WTC11 (cell line): ENCODE data around the gene SYK. TPM values are rescaled to one million over a fixed set of nuclear protein-coding genes. Genes with fewer than 3 reads are reported as not detected.

Experiments used
- ATAC-seq: fragments of 200-7000 bp; cut with Tn5 transposase; 2 replicates; pipeline ENCODE4 v1.10.0; 2021; ENCODE audit warnings: mild to moderate bottlenecking, moderate library complexity
- CTCF ChIA-PET: fragments of 300-600 bp; sonication (Branson Sonifier 250); formaldehyde crosslinking; loops from one replicate; lab custom pipeline; 2021; ENCODE audit warnings: antibody characterized with exemption; lab: Charles Lee
- POLR2A ChIA-PET: fragments of 350-600 bp; sonication (Branson Sonifier 250); formaldehyde crosslinking; loops from one replicate; lab custom pipeline; 2021; ENCODE audit warnings: antibody characterized with exemption; lab: Charles Lee
- DNase-seq: peaks from one replicate; pipeline ENCODE4 v3.0.0; 2021; ENCODE audit warnings: low spot score
- H3K27ac Mint-ChIP-seq: 2 replicates; pipeline ENCODE4 v1.8.0; 2021; ENCODE audit warnings: mixed read lengths
- H3K27me3 Mint-ChIP-seq: 2 replicates; pipeline ENCODE4 v1.8.0; 2021; ENCODE audit warnings: low read depth, mild to moderate bottlenecking, moderate library complexity, mixed read lengths
- H3K36me3 Mint-ChIP-seq: 2 replicates; pipeline ENCODE4 v1.8.0; 2021; ENCODE audit warnings: mixed read lengths
- H3K4me1 Mint-ChIP-seq: 2 replicates; pipeline ENCODE4 v1.8.0; 2022; ENCODE audit warnings: mixed read lengths
- H3K4me3 Mint-ChIP-seq: 2 replicates; pipeline ENCODE4 v1.8.0; 2021; ENCODE audit warnings: mild to moderate bottlenecking, moderate library complexity, mixed read lengths
- H3K9me3 Mint-ChIP-seq: 2 replicates; pipeline ENCODE4 v1.8.0; 2021; ENCODE audit warnings: mixed read lengths
- ATF1 ChIP-seq: sonication (generic); formaldehyde crosslinking; IDR thresholded peaks from 2 replicates; pipeline ENCODE4 v1.8.1; 2023; ENCODE audit warnings: mild to moderate bottlenecking, moderate library complexity, missing genetic modification reagents
- CREB1 ChIP-seq: sonication (generic); formaldehyde crosslinking; IDR thresholded peaks from 2 replicates; pipeline ENCODE4 v1.8.0; 2023; ENCODE audit warnings: mild to moderate bottlenecking, missing genetic modification reagents
- EMX1 ChIP-seq: fragments of 250-450 bp; sonication (Bioruptor Pico); IDR thresholded peaks from 2 replicates; pipeline ENCODE4 v1.8.0; 2021; ENCODE audit warnings: mild to moderate bottlenecking
- ESRRA ChIP-seq: sonication (generic); formaldehyde crosslinking; IDR thresholded peaks from 2 replicates; pipeline ENCODE4 v1.8.1; 2022; ENCODE audit warnings: mild to moderate bottlenecking, missing genetic modification reagents, borderline replicate concordance
- FOXK1 ChIP-seq: sonication (generic); formaldehyde crosslinking; IDR thresholded peaks from 2 replicates; pipeline ENCODE4 v1.8.0; 2022; ENCODE audit warnings: mild to moderate bottlenecking, moderate library complexity, missing genetic modification reagents
- GTF2I ChIP-seq: fragments of 250-450 bp; sonication (Bioruptor Pico); conservative IDR thresholded peaks from 2 replicates; pipeline ENCODE4 v1.4.0; 2021; ENCODE audit warnings: mild to moderate bottlenecking
- MAX ChIP-seq: sonication (generic); formaldehyde crosslinking; IDR thresholded peaks from 2 replicates; pipeline ENCODE4 v1.8.0; 2022; ENCODE audit warnings: mild to moderate bottlenecking, missing genetic modification reagents
- NR2C2 ChIP-seq: sonication (generic); formaldehyde crosslinking; IDR thresholded peaks from 2 replicates; pipeline ENCODE4 v1.8.0; 2022; ENCODE audit warnings: mild to moderate bottlenecking, missing genetic modification reagents
- PRRX2 ChIP-seq: fragments of 250-450 bp; sonication (Bioruptor Pico); IDR thresholded peaks from 2 replicates; pipeline ENCODE4 v1.8.0; 2021; ENCODE audit warnings: mild to moderate bottlenecking
- SMAD4 ChIP-seq: sonication (generic); formaldehyde crosslinking; IDR thresholded peaks from 2 replicates; pipeline ENCODE4 v1.8.0; 2022; ENCODE audit warnings: mild to moderate bottlenecking, missing genetic modification reagents
- SOX15 ChIP-seq: fragments of 250-450 bp; sonication (Bioruptor Pico); IDR thresholded peaks from 2 replicates; pipeline ENCODE4 v1.9.0; 2021; ENCODE audit warnings: mild to moderate bottlenecking
- TEAD4 ChIP-seq: sonication (generic); formaldehyde crosslinking; IDR thresholded peaks from 2 replicates; pipeline ENCODE4 v1.8.0; 2022; ENCODE audit warnings: mild to moderate bottlenecking, missing genetic modification reagents
- ZMAT4 ChIP-seq: fragments of 250-450 bp; sonication (Bioruptor Pico); IDR thresholded peaks from 2 replicates; pipeline ENCODE4 v1.9.0; 2021; ENCODE audit warnings: mild to moderate bottlenecking
- ZNF121 ChIP-seq: sonication (generic); formaldehyde crosslinking; IDR thresholded peaks from 2 replicates; pipeline ENCODE4 v1.8.0; 2023; ENCODE audit warnings: missing genetic modification reagents
- ZNF263 ChIP-seq: sonication (generic); formaldehyde crosslinking; IDR thresholded peaks from 2 replicates; pipeline ENCODE4 v1.8.1; 2022; ENCODE audit warnings: low read depth, mild to moderate bottlenecking, moderate library complexity, missing genetic modification reagents
- ZNF396 ChIP-seq: fragments of 250-450 bp; sonication (Bioruptor Pico); IDR thresholded peaks from 2 replicates; pipeline ENCODE4 v1.8.0; 2021; ENCODE audit warnings: mild to moderate bottlenecking, moderate library complexity, borderline replicate concordance
- total RNA-seq: library from RNA; stranded (reverse); gene quantifications from 3 replicates; pipeline ENCODE4 v1.2.3, GENCODE V29; 2021
- TF ChIP-seq, protein P1 (sequence below): sonication (generic); formaldehyde crosslinking; IDR thresholded peaks from 2 replicates; pipeline ENCODE4 v1.8.1; 2022; ENCODE audit warnings: mild to moderate bottlenecking, moderate library complexity, missing genetic modification reagents
- TF ChIP-seq, protein P2 (sequence below): fragments of 250-450 bp; sonication (Bioruptor Pico); IDR thresholded peaks from 2 replicates; pipeline ENCODE4 v1.9.0; 2021; ENCODE audit warnings: mild to moderate bottlenecking, borderline replicate concordance
- TF ChIP-seq, protein P3 (sequence below): sonication (generic); formaldehyde crosslinking; IDR thresholded peaks from 2 replicates; pipeline ENCODE4 v1.8.1; 2023; ENCODE audit warnings: mild to moderate bottlenecking, missing genetic modification reagents, moderate library complexity
- TF ChIP-seq, protein P4 (sequence below): sonication (generic); formaldehyde crosslinking; conservative IDR thresholded peaks from 2 replicates; pipeline ENCODE4 v1.8.1; 2023; ENCODE audit warnings: mild to moderate bottlenecking, low read depth, missing genetic modification reagents, moderate library complexity

The SYK gene
- total RNA-seq, 1 experiment from 2014 or later: 7.4 TPM

DNA sequence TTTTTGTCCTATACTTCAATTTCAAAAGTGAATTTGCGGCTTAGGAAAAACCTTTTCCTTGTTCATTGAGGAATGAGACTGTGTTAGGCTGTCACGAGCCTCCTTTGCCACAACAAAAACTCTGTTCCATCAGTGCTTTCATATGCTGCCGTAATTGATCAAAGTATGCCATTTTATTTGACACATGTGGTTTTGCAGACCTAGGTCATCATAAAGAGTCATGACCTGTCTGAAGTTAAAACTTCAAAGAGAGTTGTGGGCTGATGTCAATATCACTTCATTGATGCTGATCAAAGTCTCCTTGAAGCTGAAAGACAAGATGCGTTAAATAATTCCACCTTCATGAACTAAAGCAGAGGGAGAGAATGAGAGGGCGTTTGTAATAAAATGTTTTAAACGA, 55.5 kb downstream of the SYK start:
- POLR2A ChIA-PET: no interaction called here
- Mint-ChIP-seq H3K27ac (no peak overlapping the region), H3K4me1 (no peaks in the 10 kb centered on the region), H3K4me3 (no peak overlapping the region), H3K9me3 (peaks cover 3% of the 10 kb centered on the region; the same call in 1 of the 2 replicates), H3K36me3 (no peaks in the 10 kb centered on the region), H3K27me3 (no peaks in the 10 kb centered on the region)
- DNase-seq: no peak
- TF ChIP-seq CREB1 (no peak), ZNF396 (CRISPR knock-in tag) (no peak), SOX15 (CRISPR knock-in tag) (no peak), TEAD4 (CRISPR knock-in tag) (no peak), PRRX2 (no peak), GTF2I (CRISPR knock-in tag) (no peak), EMX1 (no peak), ZNF263 (CRISPR knock-in tag) (no peak), ATF1 (CRISPR knock-in tag) (no peak), FOXK1 (CRISPR knock-in tag) (no peak), SMAD4 (no peak), ZMAT4 (CRISPR knock-in tag) (no peak), MAX (CRISPR knock-in tag) (no peak), ZNF121 (CRISPR knock-in tag) (no peak), ESRRA (CRISPR knock-in tag) (no peak)
- TF ChIP-seq, protein P1, sequence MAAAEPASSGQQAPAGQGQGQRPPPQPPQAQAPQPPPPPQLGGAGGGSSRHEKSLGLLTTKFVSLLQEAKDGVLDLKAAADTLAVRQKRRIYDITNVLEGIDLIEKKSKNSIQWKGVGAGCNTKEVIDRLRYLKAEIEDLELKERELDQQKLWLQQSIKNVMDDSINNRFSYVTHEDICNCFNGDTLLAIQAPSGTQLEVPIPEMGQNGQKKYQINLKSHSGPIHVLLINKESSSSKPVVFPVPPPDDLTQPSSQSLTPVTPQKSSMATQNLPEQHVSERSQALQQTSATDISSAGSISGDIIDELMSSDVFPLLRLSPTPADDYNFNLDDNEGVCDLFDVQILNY (CRISPR knock-in tag): no peak
- TF ChIP-seq, protein P2, sequence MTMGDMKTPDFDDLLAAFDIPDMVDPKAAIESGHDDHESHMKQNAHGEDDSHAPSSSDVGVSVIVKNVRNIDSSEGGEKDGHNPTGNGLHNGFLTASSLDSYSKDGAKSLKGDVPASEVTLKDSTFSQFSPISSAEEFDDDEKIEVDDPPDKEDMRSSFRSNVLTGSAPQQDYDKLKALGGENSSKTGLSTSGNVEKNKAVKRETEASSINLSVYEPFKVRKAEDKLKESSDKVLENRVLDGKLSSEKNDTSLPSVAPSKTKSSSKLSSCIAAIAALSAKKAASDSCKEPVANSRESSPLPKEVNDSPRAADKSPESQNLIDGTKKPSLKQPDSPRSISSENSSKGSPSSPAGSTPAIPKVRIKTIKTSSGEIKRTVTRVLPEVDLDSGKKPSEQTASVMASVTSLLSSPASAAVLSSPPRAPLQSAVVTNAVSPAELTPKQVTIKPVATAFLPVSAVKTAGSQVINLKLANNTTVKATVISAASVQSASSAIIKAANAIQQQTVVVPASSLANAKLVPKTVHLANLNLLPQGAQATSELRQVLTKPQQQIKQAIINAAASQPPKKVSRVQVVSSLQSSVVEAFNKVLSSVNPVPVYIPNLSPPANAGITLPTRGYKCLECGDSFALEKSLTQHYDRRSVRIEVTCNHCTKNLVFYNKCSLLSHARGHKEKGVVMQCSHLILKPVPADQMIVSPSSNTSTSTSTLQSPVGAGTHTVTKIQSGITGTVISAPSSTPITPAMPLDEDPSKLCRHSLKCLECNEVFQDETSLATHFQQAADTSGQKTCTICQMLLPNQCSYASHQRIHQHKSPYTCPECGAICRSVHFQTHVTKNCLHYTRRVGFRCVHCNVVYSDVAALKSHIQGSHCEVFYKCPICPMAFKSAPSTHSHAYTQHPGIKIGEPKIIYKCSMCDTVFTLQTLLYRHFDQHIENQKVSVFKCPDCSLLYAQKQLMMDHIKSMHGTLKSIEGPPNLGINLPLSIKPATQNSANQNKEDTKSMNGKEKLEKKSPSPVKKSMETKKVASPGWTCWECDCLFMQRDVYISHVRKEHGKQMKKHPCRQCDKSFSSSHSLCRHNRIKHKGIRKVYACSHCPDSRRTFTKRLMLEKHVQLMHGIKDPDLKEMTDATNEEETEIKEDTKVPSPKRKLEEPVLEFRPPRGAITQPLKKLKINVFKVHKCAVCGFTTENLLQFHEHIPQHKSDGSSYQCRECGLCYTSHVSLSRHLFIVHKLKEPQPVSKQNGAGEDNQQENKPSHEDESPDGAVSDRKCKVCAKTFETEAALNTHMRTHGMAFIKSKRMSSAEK: no peak
- TF ChIP-seq, protein P3, sequence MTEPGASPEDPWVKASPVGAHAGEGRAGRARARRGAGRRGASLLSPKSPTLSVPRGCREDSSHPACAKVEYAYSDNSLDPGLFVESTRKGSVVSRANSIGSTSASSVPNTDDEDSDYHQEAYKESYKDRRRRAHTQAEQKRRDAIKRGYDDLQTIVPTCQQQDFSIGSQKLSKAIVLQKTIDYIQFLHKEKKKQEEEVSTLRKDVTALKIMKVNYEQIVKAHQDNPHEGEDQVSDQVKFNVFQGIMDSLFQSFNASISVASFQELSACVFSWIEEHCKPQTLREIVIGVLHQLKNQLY (CRISPR knock-in tag): no peak
- no peak for ATAC-seq
- CTCF ChIA-PET: interaction anchor here (1.6 kb wide), 1 partner anchor 41 kb away, joined by 4 read pairs; no protein-coding TSS in a partner anchor

GRCh38 chr9:90857855-90858254, 56.2 kb downstream of the SYK start:
- TF ChIP-seq NR2C2 (CRISPR knock-in tag): no peak
- ATAC-seq (no peak), DNase-seq (no peak)
- CTCF ChIA-PET: interaction anchor here (1.6 kb wide), 1 partner anchor 40 kb away, joined by 4 read pairs; no protein-coding TSS in a partner anchor
- Mint-ChIP-seq H3K4me3 (no peak overlapping the region), H3K4me1 (no peaks in the 10 kb centered on the region), H3K36me3 (no peaks in the 10 kb centered on the region), H3K9me3 (peaks cover 3% of the 10 kb centered on the region; the same call in 1 of the 2 replicates), H3K27me3 (no peaks in the 10 kb centered on the region), H3K27ac (no peak overlapping the region)
- POLR2A ChIA-PET: no interaction called here

DNA sequence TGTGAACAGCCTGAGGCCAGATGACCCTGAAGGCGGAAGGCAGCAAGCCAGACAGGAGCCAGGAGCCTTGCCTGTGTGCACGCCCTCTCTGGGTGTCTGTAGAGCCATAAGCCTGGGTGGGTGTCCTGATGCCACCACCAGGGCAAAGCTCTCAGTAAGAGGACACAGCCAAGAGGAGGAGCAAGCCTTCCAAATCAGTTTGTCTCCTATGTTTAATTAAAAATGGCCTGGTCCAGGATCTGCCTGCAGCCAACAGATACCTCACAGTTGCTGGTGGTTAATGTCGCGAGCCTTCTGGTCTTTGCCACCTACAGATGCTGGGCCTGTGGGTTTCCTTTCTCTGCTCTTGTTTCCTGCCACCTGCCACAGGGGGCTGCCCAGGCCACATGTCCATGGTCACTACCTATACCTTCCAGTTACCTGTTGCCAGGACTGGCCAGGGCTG, 56.9 kb downstream of the SYK start:
- no peak for DNase-seq
- TF ChIP-seq, protein P4, sequence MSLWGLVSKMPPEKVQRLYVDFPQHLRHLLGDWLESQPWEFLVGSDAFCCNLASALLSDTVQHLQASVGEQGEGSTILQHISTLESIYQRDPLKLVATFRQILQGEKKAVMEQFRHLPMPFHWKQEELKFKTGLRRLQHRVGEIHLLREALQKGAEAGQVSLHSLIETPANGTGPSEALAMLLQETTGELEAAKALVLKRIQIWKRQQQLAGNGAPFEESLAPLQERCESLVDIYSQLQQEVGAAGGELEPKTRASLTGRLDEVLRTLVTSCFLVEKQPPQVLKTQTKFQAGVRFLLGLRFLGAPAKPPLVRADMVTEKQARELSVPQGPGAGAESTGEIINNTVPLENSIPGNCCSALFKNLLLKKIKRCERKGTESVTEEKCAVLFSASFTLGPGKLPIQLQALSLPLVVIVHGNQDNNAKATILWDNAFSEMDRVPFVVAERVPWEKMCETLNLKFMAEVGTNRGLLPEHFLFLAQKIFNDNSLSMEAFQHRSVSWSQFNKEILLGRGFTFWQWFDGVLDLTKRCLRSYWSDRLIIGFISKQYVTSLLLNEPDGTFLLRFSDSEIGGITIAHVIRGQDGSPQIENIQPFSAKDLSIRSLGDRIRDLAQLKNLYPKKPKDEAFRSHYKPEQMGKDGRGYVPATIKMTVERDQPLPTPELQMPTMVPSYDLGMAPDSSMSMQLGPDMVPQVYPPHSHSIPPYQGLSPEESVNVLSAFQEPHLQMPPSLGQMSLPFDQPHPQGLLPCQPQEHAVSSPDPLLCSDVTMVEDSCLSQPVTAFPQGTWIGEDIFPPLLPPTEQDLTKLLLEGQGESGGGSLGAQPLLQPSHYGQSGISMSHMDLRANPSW (CRISPR knock-in tag): no peak
- TF ChIP-seq, all 79 proteins: peak for 0
- no peak overlapping the region for H3K27ac Mint-ChIP-seq
- ATAC-seq: no peak
- ChIA-PET CTCF (no interaction called here), POLR2A (no interaction called here)
- no peaks in the 10 kb centered on the region for H3K27me3 Mint-ChIP-seq
- H3K4me1 Mint-ChIP-seq: no peaks in the 10 kb centered on the region
- no peaks in the 10 kb centered on the region for H3K36me3 Mint-ChIP-seq
- no peak overlapping the region for H3K4me3 Mint-ChIP-seq
- H3K9me3 Mint-ChIP-seq: no peaks in the 10 kb centered on the region
